Measurements from ENCODE around the gene PGBD4. TPM values are rescaled to one million over a fixed set of nuclear protein-coding genes. Genes with fewer than 3 reads are reported as not detected.

PGBD4 gene
- 0.46 and 0.47 TPM in 2 replicates for total RNA-seq

GRCh38 chr15:34101366-34102174 lies at the start of gene PGBD4, which contains the start of gene EMC7:
Gene PGBD4, plus strand, starts transcription at chr15:34102083. Its CDS starts 449 bp downstream, at chr15:34102532.
Gene EMC7, minus strand, starts transcription at chr15:34101862. Its CDS starts 23 bp downstream, at chr15:34101839.

Other genes with a start within 250 kb of the PGBD4 start
- not detected in 2 replicates for gene CHRM5, start 133.6 kb upstream of the PGBD4 start, total RNA-seq
- 26.8 and 33.4 TPM in 2 replicates for gene AVEN, start 62.9 kb upstream of the PGBD4 start, total RNA-seq
- 46.2 and 48.0 TPM in 2 replicates for gene EMC7, start 221 bp upstream of the PGBD4 start, total RNA-seq
- 35.7 and 57.3 TPM in 2 replicates for gene KATNBL1, start 108.0 kb downstream of the PGBD4 start, total RNA-seq
- 174 and 176 TPM in 2 replicates for gene EMC4, start 122.9 kb downstream of the PGBD4 start, total RNA-seq
- 4.0 and 4.2 TPM in 2 replicates for gene SLC12A6, start 235.7 kb downstream of the PGBD4 start, total RNA-seq
- 277 and 284 TPM in 2 replicates for gene NOP10, start 241.1 kb downstream of the PGBD4 start, total RNA-seq
- gene NUTM1, start 241.2 kb downstream of the PGBD4 start, total RNA-seq = not detected in 2 replicates

Data from hair follicular keratinocyte (primary cell).